Smooth muscle cell (in vitro differentiated cells): Measurements from ENCODE around the gene FNDC3A. TPM values are rescaled to one million over a fixed set of nuclear protein-coding genes. Genes with fewer than 3 reads are reported as not detected.

ENCODE experiments used
- DNase-seq: peaks from one replicate; lab custom pipeline; 2025; ENCODE audit not compliant: unreplicated experiment; lab: John Stamatoyannopoulos, UW
- H2AFZ ChIP-seq: fragments of 200-600 bp; sonication (generic); 2 replicates; pipeline ENCODE4 v1.6.0; 2016; ENCODE audit warnings: antibody characterized with exemption, low read depth, mild to moderate bottlenecking
- H3F3A ChIP-seq: fragments of 200-600 bp; sonication (generic); 2 replicates; pipeline ENCODE4 v1.6.0; 2017; ENCODE audit warnings: antibody characterized with exemption, low read depth
- H3K27ac ChIP-seq: fragments of 200-600 bp; sonication (generic); 2 replicates; pipeline ENCODE4 v1.5.1; 2016; ENCODE audit warnings: low read depth, mild to moderate bottlenecking
- H3K27me3 ChIP-seq: fragments of 200-600 bp; sonication (generic); 2 replicates; pipeline ENCODE4 v1.6.1; 2016; ENCODE audit warnings: low read depth, mild to moderate bottlenecking
- H3K36me3 ChIP-seq: fragments of 200-600 bp; sonication (generic); 2 replicates; pipeline ENCODE4 v1.5.1; 2016; ENCODE audit warnings: low read depth
- H3K4me1 ChIP-seq: fragments of 200-600 bp; sonication (generic); 2 replicates; pipeline ENCODE4 v1.5.1; 2016; ENCODE audit warnings: low read depth
- H3K4me2 ChIP-seq: fragments of 200-600 bp; sonication (generic); 2 replicates; pipeline ENCODE4 v1.6.0; 2016; ENCODE audit warnings: mild to moderate bottlenecking
- H3K4me3 ChIP-seq: fragments of 200-600 bp; sonication (generic); 2 replicates; pipeline ENCODE4 v1.5.1; 2016; ENCODE audit warnings: mild to moderate bottlenecking
- H3K79me2 ChIP-seq: fragments of 200-600 bp; sonication (generic); 2 replicates; pipeline ENCODE4 v1.6.0; 2016; ENCODE audit warnings: low read depth, mild to moderate bottlenecking
- H3K9ac ChIP-seq: fragments of 200-600 bp; sonication (generic); 2 replicates; pipeline ENCODE4 v1.6.0; 2016; ENCODE audit warnings: low read depth
- H3K9me3 ChIP-seq: fragments of 200-600 bp; sonication (generic); replicated peaks from 2 replicates; pipeline ENCODE4 v1.5.1; 2016; ENCODE audit warnings: low read depth
- H4K20me1 ChIP-seq: fragments of 200-600 bp; sonication (generic); 2 replicates; pipeline ENCODE4 v1.6.0; 2016; ENCODE audit warnings: low read depth
- WGBS: methylation state at CpG from one replicate; pipeline ENCODE4 v1.1.7; 2016; ENCODE audit warnings: low lambda C conversion rate; 5-methylcytosine and 5-hydroxymethylcytosine counted together
- polyA plus RNA-seq: library from polyadenylated mRNA; unstranded; fragments of >200 nt; fragmentation: Nextera tagmentation; extraction: Ambion mirVana; gene quantifications from 2 replicates; pipeline ENCODE4 v1.2.1, GENCODE V29; 2016
- total RNA-seq: library from RNA; depleted of rRNA; stranded (reverse); fragments of >200 nt; gene quantifications from 2 replicates; pipeline ENCODE4 v1.2.3, GENCODE V29; 2014
- TF ChIP-seq, protein P1 (sequence below): fragments of 200-600 bp; sonication (generic); IDR thresholded peaks from 2 replicates; pipeline ENCODE4 v1.5.1; 2017; ENCODE audit warnings: borderline replicate concordance, mild to moderate bottlenecking, antibody characterized with exemption; ENCODE audit not compliant: insufficient read depth, poor library complexity, severe bottlenecking

The FNDC3A gene
- total and polyA plus RNA-seq, 2 experiments from 2014 or later = 22.0 to 104 TPM

DNA sequence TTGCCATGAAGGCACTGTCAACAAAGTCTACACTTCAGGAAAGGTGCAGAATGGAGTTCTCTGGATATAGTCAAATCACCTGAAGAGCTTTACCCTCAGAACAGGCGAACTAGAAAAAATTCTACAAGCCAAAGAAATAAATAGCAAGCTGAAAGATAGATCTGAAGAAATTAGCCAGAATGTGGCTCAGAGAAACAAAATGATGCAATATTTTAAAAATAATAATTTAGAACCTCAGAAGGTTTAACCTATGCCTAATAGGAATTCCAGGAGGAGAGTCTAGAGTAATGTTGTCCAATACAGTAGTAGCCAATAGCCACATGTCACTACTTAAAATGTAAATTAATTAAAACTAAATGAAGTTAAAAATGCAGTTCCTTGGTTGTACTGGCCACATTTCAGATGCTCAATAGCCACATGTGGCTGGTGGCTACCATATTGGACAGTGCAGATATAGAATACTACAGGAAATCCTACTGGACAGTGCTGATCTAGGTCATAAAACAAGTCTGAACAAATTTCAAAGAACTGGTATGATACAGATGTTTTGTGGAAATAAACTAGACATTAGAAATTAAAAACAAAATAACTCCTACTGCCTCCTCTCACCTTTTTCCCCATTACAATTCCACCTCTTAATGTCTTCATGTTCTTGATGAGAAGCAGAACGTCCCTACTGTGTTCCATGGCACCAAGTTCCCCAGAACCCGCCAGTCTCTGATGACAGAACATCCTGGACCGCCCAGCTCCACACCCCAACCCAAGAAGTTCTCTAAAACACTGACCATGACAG lies 271.3 kb downstream of the FNDC3A start:
- H3K4me1 ChIP-seq = peaks cover 15% of the 10 kb centered on the region
- H3K36me3 ChIP-seq = no peaks in the 10 kb centered on the region
- peak overlapping the region; percentile 99 for H2AFZ ChIP-seq
- H3K4me2 ChIP-seq = peak overlapping the region; percentile 96
- peaks cover 3% of the 10 kb centered on the region for H3K27me3 ChIP-seq
- H3K9me3 ChIP-seq = no peaks in the 10 kb centered on the region
- no peak for DNase-seq
- H3K27ac ChIP-seq = peak overlapping the region; percentile 83
- H4K20me1 ChIP-seq = no peaks in the 10 kb centered on the region
- no peaks in the 10 kb centered on the region for H3K79me2 ChIP-seq
- H3K4me3 ChIP-seq = peak overlapping the region; percentile 89
- TF ChIP-seq, protein P1, sequence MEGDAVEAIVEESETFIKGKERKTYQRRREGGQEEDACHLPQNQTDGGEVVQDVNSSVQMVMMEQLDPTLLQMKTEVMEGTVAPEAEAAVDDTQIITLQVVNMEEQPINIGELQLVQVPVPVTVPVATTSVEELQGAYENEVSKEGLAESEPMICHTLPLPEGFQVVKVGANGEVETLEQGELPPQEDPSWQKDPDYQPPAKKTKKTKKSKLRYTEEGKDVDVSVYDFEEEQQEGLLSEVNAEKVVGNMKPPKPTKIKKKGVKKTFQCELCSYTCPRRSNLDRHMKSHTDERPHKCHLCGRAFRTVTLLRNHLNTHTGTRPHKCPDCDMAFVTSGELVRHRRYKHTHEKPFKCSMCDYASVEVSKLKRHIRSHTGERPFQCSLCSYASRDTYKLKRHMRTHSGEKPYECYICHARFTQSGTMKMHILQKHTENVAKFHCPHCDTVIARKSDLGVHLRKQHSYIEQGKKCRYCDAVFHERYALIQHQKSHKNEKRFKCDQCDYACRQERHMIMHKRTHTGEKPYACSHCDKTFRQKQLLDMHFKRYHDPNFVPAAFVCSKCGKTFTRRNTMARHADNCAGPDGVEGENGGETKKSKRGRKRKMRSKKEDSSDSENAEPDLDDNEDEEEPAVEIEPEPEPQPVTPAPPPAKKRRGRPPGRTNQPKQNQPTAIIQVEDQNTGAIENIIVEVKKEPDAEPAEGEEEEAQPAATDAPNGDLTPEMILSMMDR = no peak
- H3K9ac ChIP-seq = peak overlapping the region; percentile 94
- H3F3A ChIP-seq = no peaks in the 10 kb centered on the region
- 24% methylated on average over 4 of the region's 4 CpGs for WGBS

GRCh38 chr13:49247643-49248621 lies 272.2 kb downstream of the FNDC3A start, which contains the start of gene CDADC1:
Gene CDADC1, plus strand, starts transcription at chr13:49247925. Its CDS starts 113 bp downstream, at chr13:49248038.
- H3F3A ChIP-seq = no peaks in the 10 kb centered on the region
- no peaks in the 10 kb centered on the region for H3K9me3 ChIP-seq
- H3K36me3 ChIP-seq = no peaks in the 10 kb centered on the region
- no peaks in the 10 kb centered on the region for H4K20me1 ChIP-seq
- peak within 1 kb of the TSS; percentile 96 for H3K4me2 ChIP-seq
- peak within 1 kb of the TSS; percentile 94 for H3K9ac ChIP-seq
- peaks cover 3% of the 10 kb centered on the region for H3K27me3 ChIP-seq
- DNase-seq = peak; percentile 84
- H3K27ac ChIP-seq = peak within 1 kb of the TSS; percentile 83
- H3K4me3 ChIP-seq = peak within 1 kb of the TSS; percentile 89
- TF ChIP-seq, protein P1 = no peak
- H3K4me1 ChIP-seq = peaks cover 15% of the 10 kb centered on the region
- H2AFZ ChIP-seq = peak within 1 kb of the TSS; percentile 99
- H3K79me2 ChIP-seq = peaks cover 2% of the 10 kb centered on the region
- 1% methylated on average over 54 of the region's 56 CpGs for WGBS

DNA sequence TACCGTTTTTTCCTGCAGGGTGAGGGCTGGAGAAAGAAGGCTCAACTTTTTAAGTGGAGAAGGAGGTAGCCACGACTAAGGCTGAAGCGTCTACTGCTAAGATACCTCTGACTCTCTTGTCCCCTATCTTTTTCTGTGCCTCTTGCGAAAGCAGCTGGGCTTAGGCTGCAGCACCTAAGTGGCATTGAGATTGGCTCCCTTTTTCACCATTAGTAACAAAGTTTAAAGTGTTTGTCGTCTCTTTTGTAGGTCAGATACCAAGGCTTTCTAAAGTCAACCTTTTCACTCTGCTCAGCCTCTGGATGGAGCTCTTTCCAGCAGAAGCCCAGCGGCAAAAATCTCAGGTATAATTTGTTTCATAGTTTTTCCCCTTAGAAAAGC lies 272.9 kb downstream of the FNDC3A start:
- Histone ChIP-seq H3K9me3 (no peaks in the 10 kb centered on the region), H4K20me1 (no peaks in the 10 kb centered on the region), H3K27ac (peak overlapping the region; percentile 83), H3K36me3 (no peaks in the 10 kb centered on the region), H3K4me2 (peak overlapping the region; percentile 96), H3F3A (no peaks in the 10 kb centered on the region), H3K9ac (peak overlapping the region; percentile 94), H2AFZ (peak overlapping the region; percentile 99), H3K79me2 (peaks cover 9% of the 10 kb centered on the region), H3K4me3 (peak overlapping the region; percentile 89), H3K4me1 (peaks cover 15% of the 10 kb centered on the region), H3K27me3 (peaks cover 3% of the 10 kb centered on the region)
- TF ChIP-seq, protein P1 = no peak
- DNase-seq = no peak
- WGBS = 13% methylated on average over 6 of the region's 6 CpGs
